ENCODE data around the gene DSCAML1.

Gene DSCAML1

GRCh38 chr11:117702946-117703598 is 93.9 kb downstream of the DSCAML1 start:
- DNase-seq (ENCODE audit: low spot score in 2 of 2): no peak
- no peaks in the 10 kb centered on the region for H3K4me1 ChIP-seq
- H3K4me3 ChIP-seq: no peak overlapping the region
- peaks cover 10% of the 10 kb centered on the region; the same call in 1 of the 2 replicates for H3K27me3 ChIP-seq (ENCODE audit: low read depth)
- no peaks in the 10 kb centered on the region for H3K36me3 ChIP-seq (replicated peaks)
- in situ Hi-C loops (cut with MboI; ENCODE audit: low sequenced_read_pairs): no loop called here
- no peaks in the 10 kb centered on the region for H3K9me3 ChIP-seq

GRCh38 chr11:117701781-117702180 is 95.2 kb downstream of the DSCAML1 start:
- no peaks in the 10 kb centered on the region for H3K36me3 ChIP-seq (replicated peaks)
- no peak overlapping the region for H3K4me3 ChIP-seq
- peaks cover 15% of the 10 kb centered on the region; the same call in 1 of the 2 replicates for H3K27me3 ChIP-seq (ENCODE audit: low read depth)
- H3K9me3 ChIP-seq: no peaks in the 10 kb centered on the region
- H3K4me1 ChIP-seq: no peaks in the 10 kb centered on the region
- DNase-seq (ENCODE audit: low spot score in 2 of 2): no peak
- in situ Hi-C loops (cut with MboI; ENCODE audit: low sequenced_read_pairs): no loop called here

DNA sequence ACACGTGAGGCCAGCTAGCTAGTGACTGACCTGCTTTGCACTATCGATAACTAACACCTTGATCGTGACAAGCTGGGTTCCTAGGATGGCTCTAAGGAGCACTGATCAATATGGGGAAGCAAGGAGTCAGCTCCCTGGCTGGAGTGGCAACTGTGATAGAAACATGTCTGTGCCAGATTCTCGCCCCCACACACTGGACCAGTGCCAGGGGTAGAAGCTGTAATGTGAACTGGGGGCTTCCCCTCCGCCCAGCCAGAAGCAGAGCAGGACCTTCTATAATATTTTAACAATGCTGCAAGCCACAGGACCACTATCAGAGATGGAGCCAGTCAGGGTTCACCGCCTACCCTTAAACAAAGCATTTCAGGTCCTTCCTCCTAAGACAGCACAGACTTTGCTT is 96.5 kb downstream of the DSCAML1 start:
- H3K9me3 ChIP-seq: no peaks in the 10 kb centered on the region
- no peaks in the 10 kb centered on the region for H3K36me3 ChIP-seq (replicated peaks)
- H3K4me1 ChIP-seq: no peaks in the 10 kb centered on the region
- no peak overlapping the region for H3K4me3 ChIP-seq
- in situ Hi-C loops (cut with MboI; ENCODE audit: low sequenced_read_pairs): no loop called here
- peaks cover 24% of the 10 kb centered on the region for H3K27me3 ChIP-seq (ENCODE audit: low read depth)
- no peak for DNase-seq (ENCODE audit: low spot score in 2 of 2)

GRCh38 chr11:117697319-117697718 is 99.7 kb downstream of the DSCAML1 start:
- H3K9me3 ChIP-seq: no peaks in the 10 kb centered on the region
- in situ Hi-C loops (cut with MboI; ENCODE audit: low sequenced_read_pairs): no loop called here
- no peak for DNase-seq (ENCODE audit: low spot score in 2 of 2)
- H3K4me3 ChIP-seq: no peak overlapping the region
- peaks cover 24% of the 10 kb centered on the region for H3K27me3 ChIP-seq (ENCODE audit: low read depth)
- H3K4me1 ChIP-seq: no peaks in the 10 kb centered on the region
- H3K36me3 ChIP-seq (replicated peaks): no peaks in the 10 kb centered on the region

DNA sequence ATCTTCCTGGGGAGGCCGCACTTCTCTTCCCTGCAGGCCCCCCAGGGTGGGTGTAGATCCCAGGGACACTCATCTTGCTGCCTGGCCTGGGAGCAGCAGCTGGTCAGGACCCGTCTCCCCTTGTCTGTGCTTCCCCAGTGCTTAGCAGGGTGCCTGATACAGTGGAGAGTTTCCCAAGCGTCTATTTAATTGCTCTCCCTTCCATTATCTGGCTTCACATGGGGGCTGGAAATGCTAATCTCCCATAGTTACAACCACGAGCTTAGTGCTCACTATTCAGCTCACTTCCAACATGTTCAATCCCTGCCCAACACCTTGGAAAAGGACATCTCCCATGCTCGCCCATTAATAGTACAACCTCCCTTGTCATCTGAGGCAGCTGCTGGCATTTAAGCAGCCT is 100.5 kb downstream of the DSCAML1 start:
- no peak for DNase-seq (ENCODE audit: low spot score in 2 of 2)
- Histone ChIP-seq H3K9me3 (no peaks in the 10 kb centered on the region), H3K4me3 (no peak overlapping the region), H3K4me1 (no peaks in the 10 kb centered on the region), H3K27me3 (ENCODE audit: low read depth) (peaks cover 24% of the 10 kb centered on the region), H3K36me3 (replicated peaks) (no peaks in the 10 kb centered on the region)
- in situ Hi-C loops (cut with MboI; ENCODE audit: low sequenced_read_pairs): no loop called here

DNA sequence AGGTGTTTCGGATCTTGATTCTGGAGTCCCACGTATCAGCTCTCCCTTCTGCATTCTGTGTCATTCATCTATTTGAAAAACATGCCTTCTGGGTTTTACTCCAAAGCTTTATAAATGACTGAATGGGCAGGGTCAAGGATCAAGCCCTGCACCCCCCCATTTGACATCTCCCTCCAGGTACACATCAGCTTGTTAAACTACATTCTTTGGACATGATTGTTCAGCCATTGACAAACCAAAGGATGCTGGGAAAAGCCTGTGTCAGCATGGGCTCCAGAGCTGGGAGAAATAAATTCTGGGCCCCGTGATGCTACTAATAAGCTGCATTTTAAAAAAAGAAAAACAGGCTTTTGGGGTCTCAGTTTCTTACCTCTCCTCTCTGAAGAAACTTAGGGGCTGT is 103.7 kb downstream of the DSCAML1 start:
- DNase-seq (ENCODE audit: low spot score in 2 of 2): no peak
- in situ Hi-C loops (cut with MboI; ENCODE audit: low sequenced_read_pairs): no loop called here
- Histone ChIP-seq H3K9me3 (no peaks in the 10 kb centered on the region), H3K27me3 (ENCODE audit: low read depth) (peaks cover 14% of the 10 kb centered on the region), H3K36me3 (replicated peaks) (no peaks in the 10 kb centered on the region), H3K4me1 (no peaks in the 10 kb centered on the region), H3K4me3 (no peak overlapping the region)

GRCh38 chr11:117691516-117691915 is 105.5 kb downstream of the DSCAML1 start:
- Histone ChIP-seq H3K9me3 (no peaks in the 10 kb centered on the region), H3K4me3 (no peak overlapping the region), H3K36me3 (replicated peaks) (no peaks in the 10 kb centered on the region), H3K4me1 (no peaks in the 10 kb centered on the region), H3K27me3 (ENCODE audit: low read depth) (peaks cover 6% of the 10 kb centered on the region)
- in situ Hi-C loops (cut with MboI; ENCODE audit: low sequenced_read_pairs): no loop called here
- DNase-seq (ENCODE audit: low spot score in 2 of 2): no peak

DNA sequence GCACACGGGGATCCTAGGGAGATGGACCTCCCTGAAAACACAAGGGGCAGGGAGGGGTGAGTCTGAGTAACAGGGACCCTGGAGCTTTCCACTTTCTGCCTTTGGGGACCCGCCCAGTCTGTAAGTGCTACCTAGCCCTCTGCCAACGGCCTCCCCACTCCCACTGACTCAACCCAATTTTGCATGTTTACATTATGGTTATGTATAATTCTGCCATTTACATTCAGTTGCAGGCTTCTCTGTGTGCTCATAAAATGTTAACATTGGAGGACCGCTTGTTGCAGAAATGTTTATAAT is 105.8 kb downstream of the DSCAML1 start:
- Histone ChIP-seq H3K36me3 (replicated peaks) (no peaks in the 10 kb centered on the region), H3K4me1 (no peaks in the 10 kb centered on the region), H3K4me3 (no peak overlapping the region), H3K27me3 (ENCODE audit: low read depth) (peaks cover 6% of the 10 kb centered on the region), H3K9me3 (no peaks in the 10 kb centered on the region)
- no peak for DNase-seq (ENCODE audit: low spot score in 2 of 2)
- in situ Hi-C loops (cut with MboI; ENCODE audit: low sequenced_read_pairs): no loop called here

DNA sequence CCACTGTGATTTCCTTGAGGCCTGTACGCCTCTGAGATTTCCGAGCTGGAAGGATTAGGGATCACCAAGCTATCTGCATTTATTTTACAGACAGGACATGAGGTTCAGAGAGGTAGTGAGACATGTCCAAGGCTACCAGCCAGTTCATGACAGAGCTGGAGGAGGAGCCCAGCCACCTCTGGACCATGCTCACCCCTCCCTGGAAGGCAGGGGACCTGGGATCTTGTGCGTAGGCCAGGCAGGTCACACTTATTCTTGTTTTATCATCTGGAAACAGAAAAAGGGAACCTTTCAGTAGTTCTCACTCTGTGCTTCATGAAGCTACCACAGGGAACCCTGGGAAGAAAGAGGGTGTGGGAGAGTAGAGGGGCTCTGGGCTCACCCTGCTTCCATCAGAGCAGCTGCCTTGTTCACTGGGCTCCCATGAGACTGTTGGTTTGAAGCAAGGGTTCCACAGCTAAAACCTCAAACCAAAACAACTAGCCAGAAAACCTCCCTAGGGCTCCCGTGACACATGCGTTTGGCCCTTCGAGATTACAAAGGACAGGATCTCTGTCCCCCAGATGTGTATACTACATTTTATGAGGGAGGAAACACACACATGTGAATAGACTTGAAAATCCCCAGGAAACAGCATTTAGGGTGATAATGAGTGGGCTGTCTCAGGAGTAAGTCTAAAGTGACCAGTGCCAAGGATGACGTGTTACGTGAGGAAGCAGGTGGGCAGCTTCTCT is 106.4 kb downstream of the DSCAML1 start:
- H3K27me3 ChIP-seq (ENCODE audit: low read depth): peaks cover 1% of the 10 kb centered on the region
- no peak for DNase-seq (ENCODE audit: low spot score in 2 of 2)

DNA sequence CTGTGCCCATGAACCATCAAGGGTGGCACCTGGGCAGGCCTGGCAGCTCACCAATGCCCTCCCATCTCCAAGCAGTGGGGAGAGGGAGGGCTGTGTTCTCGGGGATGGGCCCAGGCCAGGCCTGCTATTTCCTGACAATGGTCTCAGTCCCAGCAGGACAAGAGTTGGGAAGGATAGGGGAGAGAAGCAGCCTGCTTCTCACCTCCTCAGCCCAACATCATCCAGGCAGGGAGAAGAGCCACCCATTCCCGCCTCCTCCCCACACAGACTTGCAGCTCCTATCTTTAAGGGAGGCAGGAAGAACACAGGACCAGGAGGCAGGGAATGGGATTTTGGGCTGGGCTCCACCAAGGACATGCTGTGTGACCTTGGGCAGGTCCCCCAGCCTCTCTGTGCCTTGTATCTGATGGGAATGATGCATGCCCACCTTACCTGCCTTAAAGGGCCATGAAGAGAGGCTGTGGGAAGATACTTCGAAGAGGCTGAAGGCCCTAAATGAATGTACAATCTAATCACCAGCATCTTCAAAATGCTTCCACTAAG is 108.7 kb downstream of the DSCAML1 start:
- Histone ChIP-seq H3K9me3 (no peaks in the 10 kb centered on the region), H3K4me3 (no peak overlapping the region), H3K36me3 (replicated peaks) (no peaks in the 10 kb centered on the region), H3K27me3 (ENCODE audit: low read depth) (peaks cover 4% of the 10 kb centered on the region; the same call in 1 of the 2 replicates), H3K4me1 (no peaks in the 10 kb centered on the region)
- no peak for DNase-seq (ENCODE audit: low spot score in 2 of 2)
- in situ Hi-C loops (cut with MboI; ENCODE audit: low sequenced_read_pairs): no loop called here

More for the DNA sequence above, 106.4 kb downstream of the DSCAML1 start:
- Histone ChIP-seq H3K9me3 (no peaks in the 10 kb centered on the region), H3K4me1 (no peaks in the 10 kb centered on the region), H3K36me3 (replicated peaks) (no peaks in the 10 kb centered on the region), H3K4me3 (no peak overlapping the region)
- in situ Hi-C loops (cut with MboI; ENCODE audit: low sequenced_read_pairs): no loop called here

GRCh38 chr11:117687776-117688175 is 109.2 kb downstream of the DSCAML1 start:
- DNase-seq (ENCODE audit: low spot score in 2 of 2): no peak
- no peaks in the 10 kb centered on the region for H3K36me3 ChIP-seq (replicated peaks)
- no peak overlapping the region for H3K4me3 ChIP-seq
- peaks cover 5% of the 10 kb centered on the region; the same call in 1 of the 2 replicates for H3K27me3 ChIP-seq (ENCODE audit: low read depth)
- H3K9me3 ChIP-seq: no peaks in the 10 kb centered on the region
- in situ Hi-C loops (cut with MboI; ENCODE audit: low sequenced_read_pairs): no loop called here
- H3K4me1 ChIP-seq: no peaks in the 10 kb centered on the region

DNA sequence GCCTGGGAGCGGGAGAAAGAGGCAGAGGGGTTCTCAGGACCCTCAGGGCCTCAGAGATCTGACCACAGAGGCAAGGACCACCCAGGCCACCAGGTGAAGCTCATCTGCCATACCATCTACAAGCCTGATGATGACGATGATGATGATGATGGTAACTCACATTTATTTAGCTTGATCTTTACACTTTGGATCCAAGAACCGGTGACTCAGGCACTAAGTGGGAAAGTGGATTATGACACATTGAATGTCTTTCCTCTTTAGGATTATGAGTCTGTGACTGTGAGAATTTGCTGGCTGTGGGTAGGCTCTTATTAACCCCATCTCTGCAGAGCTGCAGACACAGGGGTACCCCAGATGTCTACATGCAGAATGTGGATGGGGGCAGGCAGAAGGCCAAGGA is 110.3 kb downstream of the DSCAML1 start:
- peaks cover 11% of the 10 kb centered on the region; the same call in 1 of the 2 replicates for H3K27me3 ChIP-seq (ENCODE audit: low read depth)
- no peaks in the 10 kb centered on the region for H3K9me3 ChIP-seq
- DNase-seq (ENCODE audit: low spot score in 2 of 2): no peak
- no peaks in the 10 kb centered on the region for H3K36me3 ChIP-seq (replicated peaks)
- no peak overlapping the region for H3K4me3 ChIP-seq
- in situ Hi-C loops (cut with MboI; ENCODE audit: low sequenced_read_pairs): no loop called here
- H3K4me1 ChIP-seq: no peaks in the 10 kb centered on the region

- Histone ChIP-seq H3K4me1 (no peaks in the 10 kb centered on the region), H3K36me3 (replicated peaks) (no peaks in the 10 kb centered on the region), H3K4me3 (no peak overlapping the region), H3K27me3 (ENCODE audit: low read depth) (peaks cover 18% of the 10 kb centered on the region), H3K9me3 (no peaks in the 10 kb centered on the region)
- no peak for DNase-seq (ENCODE audit: low spot score in 2 of 2)
- in situ Hi-C loops (cut with MboI; ENCODE audit: low sequenced_read_pairs): no loop called here
These were observed 111.5 kb downstream of the DSCAML1 start for GRCh38 chr11:117685566-117685965.

DNA sequence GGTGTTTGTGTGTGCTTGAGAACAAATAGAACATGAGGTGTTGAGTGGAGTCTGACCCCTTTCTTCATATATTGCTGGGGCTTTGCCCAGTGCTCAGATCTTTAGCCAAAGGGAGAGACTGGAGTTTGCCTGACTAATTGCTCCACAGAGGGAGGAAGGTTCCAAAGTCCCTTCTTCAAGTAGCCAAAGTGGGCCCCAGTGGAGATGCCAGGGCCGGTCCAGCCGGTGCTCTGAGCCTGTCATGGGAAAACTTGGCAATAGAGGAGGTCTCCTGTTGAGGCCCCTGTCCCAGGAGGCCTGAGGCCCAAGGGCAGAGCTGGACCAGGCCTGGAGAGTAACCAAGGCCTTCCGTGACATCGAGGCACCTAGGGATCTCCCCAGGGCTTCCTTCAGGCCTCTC is 112.3 kb downstream of the DSCAML1 start:
- Histone ChIP-seq H3K27me3 (ENCODE audit: low read depth) (peaks cover 24% of the 10 kb centered on the region), H3K4me1 (no peaks in the 10 kb centered on the region), H3K9me3 (no peaks in the 10 kb centered on the region), H3K4me3 (no peak overlapping the region), H3K36me3 (replicated peaks) (no peaks in the 10 kb centered on the region)
- no peak for DNase-seq (ENCODE audit: low spot score in 2 of 2)
- in situ Hi-C loops (cut with MboI; ENCODE audit: low sequenced_read_pairs): no loop called here

Measured in HAP-1 (cell line).